ENCODE measurements around the gene GASK1A. TPM values are rescaled to one million over a fixed set of nuclear protein-coding genes. Genes with fewer than 3 reads are reported as not detected.

Gene GASK1A
- total RNA-seq, 1 experiment from 2014 or later: 1.4 TPM

- DNase-seq (ENCODE audit: low spot score): no peak
- ChIA-PET CTCF (no interaction called here), POLR2A (ENCODE audit: low non-redundant PET) (no interaction called here)
- H3K9me3 ChIP-seq (ENCODE audit: low read depth, low read length, poor library complexity, severe bottlenecking): no peaks in the 10 kb centered on the region
- no peaks in the 10 kb centered on the region for H3K4me1 ChIP-seq (ENCODE audit: insufficient read depth, low read length, poor library complexity, severe bottlenecking)
- intact Hi-C loops (cut with micrococcal nuclease; ENCODE audit: unreplicated experiment): no loop called here
- H3K36me3 ChIP-seq (ENCODE audit: insufficient read depth, low read length, poor library complexity, severe bottlenecking): no peaks in the 10 kb centered on the region
- no peaks in the 10 kb centered on the region for H3K27me3 ChIP-seq (replicated peaks; ENCODE audit: insufficient read depth, low read depth, low read length, poor library complexity)
- no TSS peak for BruUV-seq (replicated peaks)
- no peak overlapping the region for H3K27ac ChIP-seq (ENCODE audit: low read depth, low read length, poor library complexity, severe bottlenecking)
- H3K4me3 ChIP-seq (ENCODE audit: low read depth, low read length, poor library complexity, severe bottlenecking): no peak overlapping the region
- TF ChIP-seq CTCF (conservative IDR thresholded peaks at IDR 0.05; ENCODE audit: low read depth, low read length) (no peak), EZH2 (IDR thresholded peaks at IDR 0.05; ENCODE audit: borderline replicate concordance, low read depth, low read length, poor library complexity, severe bottlenecking) (no peak)
Observed at GRCh38 chr3:43006825-43007224, 27.7 kb downstream of the GASK1A start.

GRCh38 chr3:43009547-43009946 lies 30.4 kb downstream of the GASK1A start:
- H3K27me3 ChIP-seq (replicated peaks; ENCODE audit: insufficient read depth, low read depth, low read length, poor library complexity): no peaks in the 10 kb centered on the region
- no peaks in the 10 kb centered on the region for H3K36me3 ChIP-seq (ENCODE audit: insufficient read depth, low read length, poor library complexity, severe bottlenecking)
- H3K4me1 ChIP-seq (ENCODE audit: insufficient read depth, low read length, poor library complexity, severe bottlenecking): no peaks in the 10 kb centered on the region
- DNase-seq (ENCODE audit: low spot score): no peak
- no peak for TF ChIP-seq EZH2 (IDR thresholded peaks at IDR 0.05; ENCODE audit: borderline replicate concordance, low read depth, low read length, poor library complexity, severe bottlenecking)
- no peak for TF ChIP-seq CTCF (conservative IDR thresholded peaks at IDR 0.05; ENCODE audit: low read depth, low read length)
- intact Hi-C loops (cut with micrococcal nuclease; ENCODE audit: unreplicated experiment): no loop called here
- H3K9me3 ChIP-seq (ENCODE audit: low read depth, low read length, poor library complexity, severe bottlenecking): no peaks in the 10 kb centered on the region
- BruUV-seq (replicated peaks): no TSS peak
- no peak overlapping the region for H3K27ac ChIP-seq (ENCODE audit: low read depth, low read length, poor library complexity, severe bottlenecking)
- H3K4me3 ChIP-seq (ENCODE audit: low read depth, low read length, poor library complexity, severe bottlenecking): no peak overlapping the region
- POLR2A ChIA-PET (ENCODE audit: low non-redundant PET): no interaction called here
- CTCF ChIA-PET: no interaction called here

- CTCF ChIA-PET: no interaction called here
- BruUV-seq (replicated peaks): no TSS peak
- H3K4me1 ChIP-seq (ENCODE audit: insufficient read depth, low read length, poor library complexity, severe bottlenecking): no peaks in the 10 kb centered on the region
- H3K36me3 ChIP-seq (ENCODE audit: insufficient read depth, low read length, poor library complexity, severe bottlenecking): no peaks in the 10 kb centered on the region
- intact Hi-C loops (cut with micrococcal nuclease; ENCODE audit: unreplicated experiment): no loop called here
- no peak for DNase-seq (ENCODE audit: low spot score)
- no peak overlapping the region for H3K4me3 ChIP-seq (ENCODE audit: low read depth, low read length, poor library complexity, severe bottlenecking)
- POLR2A ChIA-PET (ENCODE audit: low non-redundant PET): no interaction called here
- H3K27me3 ChIP-seq (replicated peaks; ENCODE audit: insufficient read depth, low read depth, low read length, poor library complexity): no peaks in the 10 kb centered on the region
- no peak for TF ChIP-seq CTCF (conservative IDR thresholded peaks at IDR 0.05; ENCODE audit: low read depth, low read length)
- no peak for TF ChIP-seq EZH2 (IDR thresholded peaks at IDR 0.05; ENCODE audit: borderline replicate concordance, low read depth, low read length, poor library complexity, severe bottlenecking)
- no peaks in the 10 kb centered on the region for H3K9me3 ChIP-seq (ENCODE audit: low read depth, low read length, poor library complexity, severe bottlenecking)
- no peak overlapping the region for H3K27ac ChIP-seq (ENCODE audit: low read depth, low read length, poor library complexity, severe bottlenecking)
Observed at GRCh38 chr3:43010638-43011037, 31.5 kb downstream of the GASK1A start.

All from A673 (cell line).